Myometrial cell (primary cell): Measurements from ENCODE around the gene KRIT1. TPM values are rescaled to one million over a fixed set of nuclear protein-coding genes. Genes with fewer than 3 reads are reported as not detected.

Experiments used
- total RNA-seq: library from RNA; depleted of rRNA; stranded (reverse); fragments of >200 nt; gene quantifications from 2 replicates; pipeline ENCODE4 v1.2.3, GENCODE V29; 2015

Gene KRIT1
- total RNA-seq = 19.3 and 25.2 TPM in 2 replicates

GRCh38 chr7:92245487-92246359 lies at the start of gene KRIT1, which contains the start of gene ANKIB1:
TSS of gene KRIT1 (minus strand) at chr7:92245914. CDS start at chr7:92242135, 3,779 bp downstream.
TSS of gene ANKIB1 (plus strand) at chr7:92245974. CDS start at chr7:92294979, 49,005 bp downstream.

GRCh38 chr7:92178928-92179924 lies 66.5 kb downstream of the KRIT1 start, which contains the start of gene LRRD1:
TSS of gene LRRD1 (minus strand) at chr7:92179142. CDS start at chr7:92165202, 13,940 bp downstream.

Other genes starting within 250 kb of the KRIT1 start
- 230 and 264 TPM in 2 replicates for gene CYP51A1, start 111.4 kb downstream of the KRIT1 start, total RNA-seq
- gene LRRD1, start 66.8 kb downstream of the KRIT1 start, total RNA-seq = not detected in 2 replicates
- 22.5 and 33.7 TPM in 2 replicates for gene ANKIB1, start 60 bp upstream of the KRIT1 start, total RNA-seq
- gene GATAD1, start 201.6 kb upstream of the KRIT1 start, total RNA-seq = 14.2 and 15.6 TPM in 2 replicates
- not detected in 2 replicates for gene ERVW-1, start 232.0 kb upstream of the KRIT1 start, total RNA-seq